A549 (cell line): ENCODE results near the gene PHRF1. TPM values are rescaled to one million over a fixed set of nuclear protein-coding genes. Genes with fewer than 3 reads are reported as not detected.

ENCODE experiments used
- ATAC-seq, 2 experiments: fragments of 200-7000 bp in 1 of 2; fragments of >200 bp in 1 of 2; cut with Nextera tagmentation in 1 of 2; cut with Tn5 transposase in 1 of 2; 3 replicates each; pipeline versions ENCODE4 v1.8.0 to v1.9.1; 2018 to 2020; ENCODE audit warnings: mild to moderate bottlenecking in 1 of 2, moderate library complexity in 1 of 2
- CTCF ChIA-PET: fragments of 300-600 bp; sonication (Branson Sonifier 250); formaldehyde crosslinking; extraction: SDS; loops from one replicate; lab custom pipeline; 2021; ENCODE audit warnings: antibody characterized with exemption, inconsistent platforms; lab: Yijun Ruan, JAX
- POLR2A ChIA-PET: fragments of 350-600 bp; formaldehyde crosslinking; extraction: SDS; loops from one replicate; lab custom pipeline; 2021; ENCODE audit warnings: antibody characterized with exemption, inconsistent platforms; lab: Yijun Ruan, JAX
- DNase-seq, 2 experiments: peaks; one replicate each; pipeline versions ENCODE4 v3.0.0 to v3.0.0-alpha.2; 2011 to 2016; ENCODE audit warnings: low read depth in 1 of 2, low spot score in 1 of 2
- FAIRE-seq: peaks from 2 replicates; lab custom pipeline; 2011; peaks lifted over from hg19 to GRCh38; lab: Jason Lieb, UNC
- H3K27ac ChIP-seq, 2 experiments: fragments of >200 bp; sonication (Bioruptor Twin); formaldehyde crosslinking; 3 replicates each; pipeline ENCODE4 v1.5.1; 2016 to 2017
- H3K4me1 ChIP-seq: fragments of >200 bp; sonication (Bioruptor Twin); formaldehyde crosslinking; 3 replicates; pipeline ENCODE4 v1.6.1; 2016
- H3K4me2 ChIP-seq: fragments of >200 bp; sonication (Bioruptor Twin); formaldehyde crosslinking; 3 replicates; pipeline ENCODE4 v1.6.1; 2016
- H3K4me3 ChIP-seq: fragments of >200 bp; sonication (Bioruptor Twin); formaldehyde crosslinking; 3 replicates; pipeline ENCODE4 v1.5.1; 2016
- H3K9me3 ChIP-seq: fragments of >200 bp; sonication (Bioruptor Twin); formaldehyde crosslinking; 3 replicates; pipeline ENCODE4 v1.6.1; 2016
- BHLHE40 ChIP-seq: IDR thresholded peaks from 2 replicates; pipeline ENCODE4 v1.6.1; 2012; ENCODE audit warnings: low read depth, low read length, inconsistent platforms
- CHD2 ChIP-seq: fragments of 150-350 bp; IDR thresholded peaks from 2 replicates; pipeline ENCODE4 v1.6.1; 2014; ENCODE audit warnings: low read length; ENCODE audit not compliant: partially characterized antibody
- CHD4 ChIP-seq: fragments of 200-600 bp; sonication (generic); IDR thresholded peaks from 2 replicates; pipeline ENCODE4 v1.6.1; 2016; ENCODE audit warnings: antibody characterized with exemption, mild to moderate bottlenecking, borderline replicate concordance
- CTCF ChIP-seq: fragments of >200 bp; sonication (Bioruptor Twin); formaldehyde crosslinking; IDR thresholded peaks from 3 replicates; pipeline ENCODE4 v1.5.1; 2016
- EHF ChIP-seq: fragments of 250-450 bp; sonication (Bioruptor Pico); IDR thresholded peaks from 2 replicates; pipeline ENCODE4 v1.5.0; 2020; ENCODE audit warnings: mild to moderate bottlenecking
- EP300 ChIP-seq, 2 experiments: fragments of >200 bp; sonication (Bioruptor Twin); formaldehyde crosslinking; IDR thresholded peaks; 2 replicates in 1 of 2; 3 replicates in 1 of 2; pipeline ENCODE4 v1.6.1; 2016 to 2017
- FOSB ChIP-seq: fragments of 250-450 bp; sonication (Bioruptor Pico); IDR thresholded peaks from 2 replicates; pipeline ENCODE4 v1.5.0; 2020; ENCODE audit warnings: mild to moderate bottlenecking, moderate library complexity
- FOSL2 ChIP-seq, 2 experiments: fragments of 450-650 bp in 1 of 2; fragments of >200 bp in 1 of 2; sonication (Bioruptor Twin) in 1 of 2; formaldehyde crosslinking; IDR thresholded peaks; 2 replicates each; pipeline versions ENCODE4 v1.5.0 to v1.6.1; 2016 to 2020; ENCODE audit warnings: mild to moderate bottlenecking in 1 of 2, moderate library complexity in 1 of 2
- FOXS1 ChIP-seq: fragments of 250-450 bp; sonication (Bioruptor Pico); IDR thresholded peaks from 2 replicates; pipeline ENCODE4 v1.5.0; 2020; ENCODE audit warnings: mild to moderate bottlenecking, moderate library complexity
- GATA3 ChIP-seq: IDR thresholded peaks from 2 replicates; pipeline ENCODE4 v1.6.1; 2012; ENCODE audit warnings: borderline replicate concordance
- HES2 ChIP-seq: fragments of >200 bp; sonication (Bioruptor Twin); formaldehyde crosslinking; IDR thresholded peaks from 2 replicates; pipeline ENCODE4 v1.6.1; 2016
- JUN ChIP-seq, 2 experiments: fragments of >200 bp; sonication (Bioruptor Twin); formaldehyde crosslinking; IDR thresholded peaks; 2 replicates in 1 of 2; 3 replicates in 1 of 2; pipeline ENCODE4 v1.6.1; 2016 to 2017
- JUNB ChIP-seq: fragments of >200 bp; sonication (Bioruptor Twin); formaldehyde crosslinking; IDR thresholded peaks from 2 replicates; pipeline ENCODE4 v1.6.1; 2016
- KDM1A ChIP-seq: fragments of 200-600 bp; sonication (generic); IDR thresholded peaks from 2 replicates; pipeline ENCODE4 v1.6.1; 2016; ENCODE audit warnings: low read depth, mild to moderate bottlenecking
- KDM5A ChIP-seq: fragments of 200-600 bp; sonication (generic); IDR thresholded peaks from 2 replicates; pipeline ENCODE4 v1.6.1; 2016; ENCODE audit warnings: antibody characterized with exemption, mild to moderate bottlenecking
- MAFK ChIP-seq: fragments of 450-650 bp; IDR thresholded peaks from 2 replicates; pipeline ENCODE4 v1.6.1; 2014; ENCODE audit not compliant: partially characterized antibody
- NR3C1 ChIP-seq: fragments of >200 bp; sonication (Bioruptor Twin); formaldehyde crosslinking; IDR thresholded peaks from 3 replicates; pipeline ENCODE4 v1.6.1; 2017
- PBX3 ChIP-seq: IDR thresholded peaks from 2 replicates; pipeline ENCODE4 v1.6.1; 2012
- POLR2AphosphoS2 ChIP-seq: conservative IDR thresholded peaks from 2 replicates; pipeline ENCODE4 v1.6.1; 2012; ENCODE audit warnings: low read length, improper control_type of control experiment, inconsistent platforms
- RNF2 ChIP-seq: fragments of 200-600 bp; sonication (generic); IDR thresholded peaks from 2 replicates; pipeline ENCODE4 v1.6.1; 2016; ENCODE audit warnings: low read depth, mild to moderate bottlenecking, antibody characterized with exemption, moderate library complexity, borderline replicate concordance
- SREBF2 ChIP-seq: fragments of 450-650 bp; IDR thresholded peaks from 2 replicates; pipeline ENCODE4 v1.6.1; 2014; ENCODE audit warnings: mild to moderate bottlenecking, moderate library complexity
- TP53 ChIP-seq: fragments of 250-450 bp; sonication (Bioruptor Pico); IDR thresholded peaks from 2 replicates; pipeline ENCODE4 v1.5.0; 2021; ENCODE audit warnings: mild to moderate bottlenecking, moderate library complexity
- USF2 ChIP-seq: fragments of 450-650 bp; IDR thresholded peaks from 2 replicates; pipeline ENCODE4 v1.6.1; 2014; ENCODE audit warnings: antibody characterized with exemption
- ZC3H11A ChIP-seq: fragments of 450-650 bp; IDR thresholded peaks from 2 replicates; pipeline ENCODE4 v1.6.1; 2014; ENCODE audit warnings: antibody characterized with exemption, mild to moderate bottlenecking
- ZFP36 ChIP-seq: fragments of 450-650 bp; IDR thresholded peaks from 2 replicates; pipeline ENCODE4 v1.6.1; 2014; ENCODE audit warnings: borderline replicate concordance; ENCODE audit not compliant: partially characterized antibody
- ZNF302 ChIP-seq: fragments of 250-450 bp; sonication (Bioruptor Pico); IDR thresholded peaks from 2 replicates; pipeline ENCODE4 v1.9.0; 2021; ENCODE audit warnings: inconsistent platforms, mild to moderate bottlenecking, moderate library complexity
- ZSCAN20 ChIP-seq: fragments of 250-450 bp; sonication (Bioruptor Pico); IDR thresholded peaks from 2 replicates; pipeline ENCODE4 v1.8.0; 2022; ENCODE audit warnings: mild to moderate bottlenecking, moderate library complexity
- WGBS: methylation state at CpG from one replicate; pipeline ENCODE4 v1.1.6; 2017; ENCODE audit errors: missing lambda C conversion rate; 5-methylcytosine and 5-hydroxymethylcytosine counted together
- polyA plus RNA-seq, 4 experiments: library from polyadenylated mRNA; depleted of rRNA in 3 of 4; stranded (reverse); fragments of >200 nt; fragmentation: RNase III in 1 of 4; extraction: RNeasy Plus Mini Kit Qiagen cat#74134 plus additional on column Dnase treatment in 1 of 4; gene quantifications; 2 replicates in 3 of 4; 3 replicates in 1 of 4; pipeline ENCODE4 v1.2.3, GENCODE V29; 2011 to 2017
- TF ChIP-seq, protein P1 (sequence below): IDR thresholded peaks from 2 replicates; pipeline ENCODE4 v1.6.1; 2012
- TF ChIP-seq, protein P2 (sequence below): fragments of >200 bp; sonication (Bioruptor Twin); formaldehyde crosslinking; IDR thresholded peaks from 3 replicates; pipeline ENCODE4 v1.6.1; 2016
- TF ChIP-seq, protein P3 (sequence below): fragments of 150-350 bp; IDR thresholded peaks from 2 replicates; pipeline ENCODE4 v1.6.1; 2014; ENCODE audit warnings: low read depth, mild to moderate bottlenecking, low read length
- TF ChIP-seq, protein P4 (sequence below): IDR thresholded peaks from 2 replicates; pipeline ENCODE4 v1.6.1; 2012; ENCODE audit warnings: low read depth, borderline replicate concordance
- TF ChIP-seq, protein P5 (sequence below): fragments of 250-450 bp; sonication (Bioruptor Pico); IDR thresholded peaks from 2 replicates; pipeline ENCODE4 v1.5.0; 2020; ENCODE audit warnings: low read depth, mild to moderate bottlenecking, moderate library complexity

The PHRF1 gene
- polyA plus RNA-seq, 2 of the 4 experiments (the other 2 are of a cell fraction): 10.8 to 25.3 TPM

- ChIA-PET POLR2A (interaction anchor here (1.6 to 2.0 kb wide), 2 partner anchors 7 to 14 kb away, joined by 4 to 7 read pairs; partner anchors contain the start of gene PHRF1), CTCF (interaction anchor here (0.6 to 8.3 kb wide), 2 partner anchors 13 to 44 kb away, joined by 3 to 66 read pairs; no protein-coding TSS in a partner anchor)
- ATAC-seq (peak; percentile 89 to 90), FAIRE-seq (no peak), DNase-seq (peak; percentile 90 to 97)
- peak overlapping the region; percentile 95 to 97 for H3K27ac ChIP-seq
- H3K4me3 ChIP-seq: peak overlapping the region; percentile 91
- H3K4me1 ChIP-seq: peaks cover 14% of the 10 kb centered on the region
- no CpG with 5 or more reads among the region's 123 CpGs for WGBS
- H3K4me2 ChIP-seq: peak overlapping the region; percentile 98
- no peaks in the 10 kb centered on the region for H3K9me3 ChIP-seq
- no peak for TF ChIP-seq SREBF2
- TF ChIP-seq TP53: no peak
- TF ChIP-seq FOSL2 (IDR thresholded peaks at IDR 0.05): no peak
- no peak for TF ChIP-seq FOSL2 (CRISPR knock-in tag; IDR thresholded peaks at IDR 0.05)
- TF ChIP-seq, protein P1, sequence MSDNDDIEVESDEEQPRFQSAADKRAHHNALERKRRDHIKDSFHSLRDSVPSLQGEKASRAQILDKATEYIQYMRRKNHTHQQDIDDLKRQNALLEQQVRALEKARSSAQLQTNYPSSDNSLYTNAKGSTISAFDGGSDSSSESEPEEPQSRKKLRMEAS: no peak; the same call in 1 of the 2 replicates
- TF ChIP-seq GATA3: peak; percentile 43; the same call in 1 of the 2 replicates
- TF ChIP-seq KDM1A: no peak
- TF ChIP-seq HES2: no peak
- no peak for TF ChIP-seq CTCF
- TF ChIP-seq BHLHE40: peak; percentile 62; the same call in 1 of the 2 replicates
- TF ChIP-seq, protein P2, sequence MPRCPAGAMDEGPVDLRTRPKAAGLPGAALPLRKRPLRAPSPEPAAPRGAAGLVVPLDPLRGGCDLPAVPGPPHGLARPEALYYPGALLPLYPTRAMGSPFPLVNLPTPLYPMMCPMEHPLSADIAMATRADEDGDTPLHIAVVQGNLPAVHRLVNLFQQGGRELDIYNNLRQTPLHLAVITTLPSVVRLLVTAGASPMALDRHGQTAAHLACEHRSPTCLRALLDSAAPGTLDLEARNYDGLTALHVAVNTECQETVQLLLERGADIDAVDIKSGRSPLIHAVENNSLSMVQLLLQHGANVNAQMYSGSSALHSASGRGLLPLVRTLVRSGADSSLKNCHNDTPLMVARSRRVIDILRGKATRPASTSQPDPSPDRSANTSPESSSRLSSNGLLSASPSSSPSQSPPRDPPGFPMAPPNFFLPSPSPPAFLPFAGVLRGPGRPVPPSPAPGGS: peak; percentile 74; the same call in 1 of the 3 replicates
- TF ChIP-seq RNF2: peak; percentile 50; the same call in 1 of the 2 replicates
- TF ChIP-seq USF2: no peak
- no peak for TF ChIP-seq NR3C1
- TF ChIP-seq PBX3: no peak
- no peak for TF ChIP-seq FOSB (CRISPR knock-in tag)
- TF ChIP-seq CHD4: no peak
- TF ChIP-seq ZNF302 (CRISPR knock-in tag): no peak
- TF ChIP-seq FOXS1 (CRISPR knock-in tag): no peak
- TF ChIP-seq, protein P3, sequence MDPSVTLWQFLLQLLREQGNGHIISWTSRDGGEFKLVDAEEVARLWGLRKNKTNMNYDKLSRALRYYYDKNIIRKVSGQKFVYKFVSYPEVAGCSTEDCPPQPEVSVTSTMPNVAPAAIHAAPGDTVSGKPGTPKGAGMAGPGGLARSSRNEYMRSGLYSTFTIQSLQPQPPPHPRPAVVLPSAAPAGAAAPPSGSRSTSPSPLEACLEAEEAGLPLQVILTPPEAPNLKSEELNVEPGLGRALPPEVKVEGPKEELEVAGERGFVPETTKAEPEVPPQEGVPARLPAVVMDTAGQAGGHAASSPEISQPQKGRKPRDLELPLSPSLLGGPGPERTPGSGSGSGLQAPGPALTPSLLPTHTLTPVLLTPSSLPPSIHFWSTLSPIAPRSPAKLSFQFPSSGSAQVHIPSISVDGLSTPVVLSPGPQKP: no peak
- TF ChIP-seq, protein P4, sequence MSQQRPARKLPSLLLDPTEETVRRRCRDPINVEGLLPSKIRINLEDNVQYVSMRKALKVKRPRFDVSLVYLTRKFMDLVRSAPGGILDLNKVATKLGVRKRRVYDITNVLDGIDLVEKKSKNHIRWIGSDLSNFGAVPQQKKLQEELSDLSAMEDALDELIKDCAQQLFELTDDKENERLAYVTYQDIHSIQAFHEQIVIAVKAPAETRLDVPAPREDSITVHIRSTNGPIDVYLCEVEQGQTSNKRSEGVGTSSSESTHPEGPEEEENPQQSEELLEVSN: no peak
- no peak for TF ChIP-seq MAFK
- no peak for TF ChIP-seq EP300 (IDR thresholded peaks at IDR 0.05)
- TF ChIP-seq KDM5A: no peak
- no peak for TF ChIP-seq JUNB
- TF ChIP-seq ZSCAN20 (CRISPR knock-in tag): no peak
- no peak for TF ChIP-seq EHF (CRISPR knock-in tag)
- no peak for TF ChIP-seq ZC3H11A
- TF ChIP-seq, protein P5, sequence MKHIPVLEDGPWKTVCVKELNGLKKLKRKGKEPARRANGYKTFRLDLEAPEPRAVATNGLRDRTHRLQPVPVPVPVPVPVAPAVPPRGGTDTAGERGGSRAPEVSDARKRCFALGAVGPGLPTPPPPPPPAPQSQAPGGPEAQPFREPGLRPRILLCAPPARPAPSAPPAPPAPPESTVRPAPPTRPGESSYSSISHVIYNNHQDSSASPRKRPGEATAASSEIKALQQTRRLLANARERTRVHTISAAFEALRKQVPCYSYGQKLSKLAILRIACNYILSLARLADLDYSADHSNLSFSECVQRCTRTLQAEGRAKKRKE (CRISPR knock-in tag): no peak
- TF ChIP-seq CHD2: no peak
- no peak for TF ChIP-seq ZFP36
- peak in 1 of 2 experiments; percentile 61; a peak in 1 of 5 replicates for TF ChIP-seq JUN (IDR thresholded peaks at IDR 0.05)
- TF ChIP-seq POLR2AphosphoS2: no peak
Measured at GRCh38 chr11:568306-569157, 7.7 kb upstream of the PHRF1 start.
